Suprapubic skin (tissue), 4 donors: ENCODE measurements around the gene MRAP2.

Experiments used
- CTCF ChIP-seq, 2 donors: fragments of 200-600 bp in 1 of 2; fragments of 450-650 bp in 1 of 2; sonication (generic) in 1 of 2; IDR thresholded peaks; one replicate each; pipeline ENCODE4 v1.5.1; 2016 to 2019; ENCODE audit warnings: antibody characterized with exemption in 2 of 2, mild to moderate bottlenecking in 1 of 2, moderate library complexity in 1 of 2
- POLR2A ChIP-seq, 2 donors: fragments of 450-650 bp; IDR thresholded peaks; one replicate each; pipeline ENCODE4 v1.6.1; 2017; ENCODE audit warnings: antibody characterized with exemption in 2 of 2, mild to moderate bottlenecking in 2 of 2, moderate library complexity in 2 of 2
- POLR2AphosphoS5 ChIP-seq, 3 donors: sonication (generic); formaldehyde crosslinking; IDR thresholded peaks; one replicate each; pipeline ENCODE4 v1.6.1; 2017; ENCODE audit warnings: antibody characterized with exemption in 3 of 3

- TF ChIP-seq CTCF (IDR thresholded peaks at IDR 0.05) = no peak
- TF ChIP-seq POLR2A (IDR thresholded peaks at IDR 0.05) = no peak
- no peak for TF ChIP-seq POLR2AphosphoS5 (IDR thresholded peaks at IDR 0.05)
Measured at GRCh38 chr6:84021625-84022024, 11.9 kb upstream of the MRAP2 start.
